Uterus (tissue), 4 donors: ENCODE results near the gene WNT7A. TPM values are rescaled to one million over a fixed set of nuclear protein-coding genes. Genes with fewer than 3 reads are reported as not detected.
A peak's percentile ranks its signal among the peaks of the same experiment; 100 is the strongest.
"Not testable (repeated sequence)": the region's sequence is repeated elsewhere in the genome, so short reads cannot be mapped to it uniquely, and the experiment has no call there.

ENCODE experiments used
- DNase-seq, 2 donors: peaks; one replicate each; pipeline ENCODE4 v3.0.0-alpha.2; 2019 to 2020
- H3K27ac ChIP-seq, 2 donors: fragments of 200-600 bp; sonication (generic); 1 replicate in 1 of 2; 2 replicates in 1 of 2; pipeline ENCODE4 v1.5.1; 2016 to 2018
- H3K27me3 ChIP-seq, 2 donors: fragments of 200-600 bp; sonication (generic); one replicate each; pipeline ENCODE4 v1.5.1; 2018 to 2019; ENCODE audit warnings: control low read depth in 1 of 2
- H3K36me3 ChIP-seq, 2 donors: fragments of 200-600 bp; sonication (generic); one replicate each; pipeline ENCODE4 v1.5.1; 2019; ENCODE audit warnings: control low read depth in 1 of 2
- H3K4me1 ChIP-seq, 2 donors: fragments of 200-600 bp; sonication (generic); one replicate each; pipeline ENCODE4 v1.5.1; 2018 to 2019; ENCODE audit warnings: control low read depth in 1 of 2
- H3K4me3 ChIP-seq, 2 donors: fragments of 200-600 bp; sonication (generic); 1 replicate in 1 of 2; 2 replicates in 1 of 2; pipeline ENCODE4 v1.5.1; 2018 to 2019; ENCODE audit warnings: mild to moderate bottlenecking in 1 of 2
- H3K9me3 ChIP-seq, 2 donors: fragments of 200-600 bp; sonication (generic); one replicate each; pipeline ENCODE4 v1.5.1; 2019; ENCODE audit warnings: control low read depth in 1 of 2
- POLR2A ChIP-seq, 2 donors: fragments of 450-650 bp; IDR thresholded peaks; one replicate each; pipeline ENCODE4 v1.6.1; 2016; ENCODE audit warnings: antibody characterized with exemption in 2 of 2, mild to moderate bottlenecking in 1 of 2, moderate library complexity in 1 of 2
- intact Hi-C: fragments of 100-400 bp; cut with DNase I; formaldehyde crosslinking; loops from one replicate; pipeline ENCODE4 v1.15.1; 2023; ENCODE audit warnings: low total_unique reads
- total RNA-seq, 4 donors: library from RNA; depleted of rRNA in 3 of 4; stranded (reverse); fragments of >200 nt in 3 of 4; gene quantifications; one replicate each; pipeline versions ENCODE4 v1.1.0 to v1.2.4, GENCODE V29; 2014 to 2023
- TF ChIP-seq, protein P1 (sequence below), 4 experiments: fragments of 200-600 bp in 2 of 4; fragments of 450-650 bp in 2 of 4; sonication (generic) in 2 of 4; IDR thresholded peaks; one replicate each; pipeline ENCODE4 v1.5.1; 2016 to 2019; ENCODE audit warnings: antibody characterized with exemption in 4 of 4, mild to moderate bottlenecking in 2 of 4, moderate library complexity in 1 of 4
- donor health status: DM: yes; HTN: yes; CAD: no.

Gene WNT7A
- total RNA-seq: 10 to 100 TPM in 1 of 4 donors, under 1 TPM in 2, not detected in 1; 0.21 to 19.8 (median 0.26) TPM

DNA sequence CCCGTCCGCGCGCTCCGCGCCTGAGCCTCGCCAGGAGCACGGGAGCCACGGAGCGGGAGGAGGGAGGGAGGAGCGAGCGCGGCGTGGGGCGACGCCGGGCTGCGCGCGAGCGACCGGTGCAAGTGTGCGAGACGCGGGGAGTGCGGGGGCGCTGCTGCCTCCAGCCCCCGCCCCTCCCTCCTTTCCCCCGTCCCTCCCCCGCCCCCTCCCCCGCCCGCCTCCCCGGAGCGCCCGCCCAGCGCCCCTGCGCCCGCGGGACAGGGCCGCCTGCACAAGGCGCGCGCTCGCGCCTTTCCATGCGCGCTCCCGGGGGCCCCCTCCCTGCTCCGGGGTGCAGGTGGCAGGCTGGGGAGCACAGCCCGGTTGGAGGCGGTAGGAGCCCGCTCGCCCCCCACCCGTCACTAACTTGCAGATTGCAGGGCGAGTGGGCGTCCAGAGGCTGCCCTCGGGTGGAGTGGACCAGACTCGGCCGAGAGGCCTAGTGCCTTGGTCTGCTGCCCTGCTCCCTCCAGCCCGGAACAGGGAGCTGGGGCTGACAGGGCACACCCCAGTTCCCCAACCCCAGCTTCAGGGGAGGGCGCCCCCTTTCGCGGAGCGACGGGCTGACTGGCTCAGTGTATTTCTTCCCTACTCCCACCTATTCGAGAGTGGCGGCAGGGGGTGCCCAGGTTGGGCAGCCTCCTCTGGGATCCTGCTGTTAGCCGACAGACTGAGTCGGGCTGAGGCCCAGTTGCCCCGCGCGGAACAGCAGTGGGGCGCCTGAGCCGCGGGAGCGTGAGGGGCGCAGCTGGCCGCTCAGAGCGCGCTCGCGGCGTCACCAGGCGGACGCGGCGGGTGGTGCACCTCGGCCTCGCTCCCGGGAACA is at the start of gene WNT7A:
TSS of gene WNT7A (minus strand) at position 126 of the 865 bp plus-strand sequence. CDS start 255 bp downstream, outside the sequence.
- intact Hi-C loops: no loop called here
- Histone ChIP-seq H3K27ac (no peak within 1 kb of the TSS), H3K4me3 (no peak within 1 kb of the TSS), H3K4me1 (peaks cover 0 to 16% of the 10 kb centered on the region in 2 donors), H3K9me3 (no peaks in the 10 kb centered on the region), H3K27me3 (peaks cover 4 to 19% of the 10 kb centered on the region in 2 donors), H3K36me3 (no peaks in the 10 kb centered on the region)
- no peak for TF ChIP-seq POLR2A (IDR thresholded peaks at IDR 0.05)
- TF ChIP-seq, protein P1, sequence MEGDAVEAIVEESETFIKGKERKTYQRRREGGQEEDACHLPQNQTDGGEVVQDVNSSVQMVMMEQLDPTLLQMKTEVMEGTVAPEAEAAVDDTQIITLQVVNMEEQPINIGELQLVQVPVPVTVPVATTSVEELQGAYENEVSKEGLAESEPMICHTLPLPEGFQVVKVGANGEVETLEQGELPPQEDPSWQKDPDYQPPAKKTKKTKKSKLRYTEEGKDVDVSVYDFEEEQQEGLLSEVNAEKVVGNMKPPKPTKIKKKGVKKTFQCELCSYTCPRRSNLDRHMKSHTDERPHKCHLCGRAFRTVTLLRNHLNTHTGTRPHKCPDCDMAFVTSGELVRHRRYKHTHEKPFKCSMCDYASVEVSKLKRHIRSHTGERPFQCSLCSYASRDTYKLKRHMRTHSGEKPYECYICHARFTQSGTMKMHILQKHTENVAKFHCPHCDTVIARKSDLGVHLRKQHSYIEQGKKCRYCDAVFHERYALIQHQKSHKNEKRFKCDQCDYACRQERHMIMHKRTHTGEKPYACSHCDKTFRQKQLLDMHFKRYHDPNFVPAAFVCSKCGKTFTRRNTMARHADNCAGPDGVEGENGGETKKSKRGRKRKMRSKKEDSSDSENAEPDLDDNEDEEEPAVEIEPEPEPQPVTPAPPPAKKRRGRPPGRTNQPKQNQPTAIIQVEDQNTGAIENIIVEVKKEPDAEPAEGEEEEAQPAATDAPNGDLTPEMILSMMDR (IDR thresholded peaks at IDR 0.05): peak; percentile 17 to 54 (median 33)
- peak in 1 of 2 donors; percentile 10 for DNase-seq

DNA sequence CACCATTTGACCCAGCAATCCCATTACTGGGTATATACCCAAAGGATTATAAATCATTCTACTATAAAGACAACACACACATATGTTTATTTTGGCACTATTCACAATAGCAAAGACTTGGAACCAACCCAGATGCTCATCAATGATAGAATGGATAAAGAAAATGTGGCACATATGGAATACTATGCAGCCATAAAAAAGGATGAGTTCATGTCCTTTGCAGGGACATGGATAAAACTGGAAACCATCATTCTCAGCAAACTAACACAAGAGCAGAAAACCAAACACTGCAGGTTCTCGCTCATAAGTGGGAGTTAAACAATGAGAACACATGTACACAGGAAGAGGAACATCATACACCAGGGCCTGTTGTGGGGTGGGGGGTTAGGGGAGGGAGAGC is 48.9 kb upstream of the WNT7A start:
- H3K9me3 ChIP-seq, H3K36me3 ChIP-seq, H3K4me1 ChIP-seq, H3K27me3 ChIP-seq, DNase-seq, H3K27ac ChIP-seq, H3K4me3 ChIP-seq, intact Hi-C loops: not testable (repeated sequence)

DNA sequence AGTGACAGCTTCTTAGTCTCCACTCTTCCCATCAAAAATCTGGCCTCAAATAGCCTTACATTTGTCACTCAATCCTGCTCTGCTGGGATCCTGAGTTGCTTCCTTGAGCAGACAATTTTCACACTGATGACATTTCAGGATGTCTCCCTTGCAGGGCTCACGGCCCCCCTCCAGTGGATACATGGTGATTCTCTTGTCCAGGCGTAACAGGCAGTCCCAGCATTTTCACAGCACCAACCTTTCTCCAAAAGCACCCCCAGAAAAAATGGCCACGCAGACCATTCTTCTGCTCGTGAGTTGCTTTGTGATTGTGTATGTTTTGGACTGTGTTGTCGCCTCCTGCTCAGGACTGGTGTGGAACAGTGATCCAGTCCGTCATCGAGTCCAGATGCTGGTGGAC is 47.4 kb upstream of the WNT7A start:
- no peak for DNase-seq
- Histone ChIP-seq H3K36me3 (no peaks in the 10 kb centered on the region), H3K27ac (no peak overlapping the region), H3K4me3 (no peak overlapping the region), H3K4me1 (peaks cover 0 to under 1% of the 10 kb centered on the region in 2 donors), H3K9me3 (peaks cover 0 to 5% of the 10 kb centered on the region in 2 donors), H3K27me3 (no peaks in the 10 kb centered on the region)
- TF ChIP-seq, protein P1 (IDR thresholded peaks at IDR 0.05): no peak
- TF ChIP-seq POLR2A (IDR thresholded peaks at IDR 0.05): no peak
- intact Hi-C loops: no loop called here

DNA sequence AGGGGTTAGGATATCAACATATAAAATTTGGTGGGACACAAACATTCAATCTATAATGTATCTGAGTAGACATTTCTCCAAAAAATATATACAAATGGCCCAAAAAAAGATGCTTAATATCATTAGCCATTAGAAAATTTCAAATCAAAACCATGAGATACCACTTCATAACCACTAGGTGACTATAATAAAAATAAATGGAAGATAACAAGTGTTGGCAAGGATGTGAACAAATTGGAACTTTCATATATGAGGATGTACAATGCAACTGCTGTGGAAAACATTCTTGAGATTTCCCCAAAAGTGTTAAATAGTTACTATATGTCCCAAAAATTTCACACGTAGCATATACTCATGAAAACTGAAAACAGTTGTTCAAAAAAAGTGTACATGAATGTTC is 36.5 kb upstream of the WNT7A start:
- H3K27me3 ChIP-seq: no peaks in the 10 kb centered on the region
- no peaks in the 10 kb centered on the region for H3K36me3 ChIP-seq
- no peak overlapping the region for H3K27ac ChIP-seq
- H3K4me3 ChIP-seq: no peak overlapping the region
- TF ChIP-seq, protein P1 (IDR thresholded peaks at IDR 0.05): no peak
- no peak for TF ChIP-seq POLR2A (IDR thresholded peaks at IDR 0.05)
- no peak for DNase-seq
- no peaks in the 10 kb centered on the region for H3K4me1 ChIP-seq
- intact Hi-C loops: no loop called here
- peaks cover 0 to 34% of the 10 kb centered on the region in 2 donors for H3K9me3 ChIP-seq

DNA sequence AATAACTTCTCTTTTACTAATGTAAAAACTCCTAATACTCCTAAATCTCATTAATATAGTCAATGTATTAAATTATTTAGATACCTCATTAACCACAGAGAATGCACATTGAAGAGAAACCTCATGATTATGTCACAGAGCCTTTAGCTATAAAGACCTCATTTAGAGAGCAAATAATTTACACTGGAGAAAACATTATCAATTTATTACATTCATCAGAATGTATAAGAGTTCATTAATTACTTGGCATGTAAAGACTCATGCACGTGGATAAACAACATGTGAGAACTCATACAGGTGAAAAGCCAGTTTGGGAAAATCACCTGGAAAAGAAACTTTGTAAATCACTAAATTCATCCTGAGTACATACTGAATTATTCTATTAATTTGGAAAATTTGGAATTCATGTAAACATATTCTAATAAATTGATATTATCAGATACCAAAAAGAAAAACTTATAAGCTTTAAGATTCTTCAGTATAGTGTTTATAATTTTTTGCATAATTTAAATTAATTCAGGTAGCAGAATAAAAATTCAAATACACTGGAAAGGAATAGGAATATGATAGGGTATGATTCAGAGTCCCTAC is 22.9 kb upstream of the WNT7A start:
- intact Hi-C loops: no loop called here
- Histone ChIP-seq H3K4me3 (no peak overlapping the region), H3K36me3 (no peaks in the 10 kb centered on the region), H3K9me3 (no peaks in the 10 kb centered on the region), H3K27ac (no peak overlapping the region), H3K4me1 (no peaks in the 10 kb centered on the region), H3K27me3 (no peaks in the 10 kb centered on the region)
- DNase-seq: no peak
- TF ChIP-seq, protein P1 (IDR thresholded peaks at IDR 0.05): no peak
- TF ChIP-seq POLR2A (IDR thresholded peaks at IDR 0.05): no peak
